WERI-Rb-1 (cell line): Measurements from ENCODE around the gene KSR1.
"Not testable (repeated sequence)": the region's sequence is repeated elsewhere in the genome, so short reads cannot be mapped to it uniquely, and the experiment has no call there.

Source experiments
- DNase-seq: peaks from one replicate; pipeline ENCODE4 v3.0.0-alpha.2; 2020
- H3K27ac ChIP-seq: fragments of 250-450 bp; sonication (Bioruptor Pico); 2 replicates; pipeline ENCODE4 v1.5.1; 2020; ENCODE audit warnings: mild to moderate bottlenecking, moderate library complexity
- H3K27me3 ChIP-seq: fragments of 250-450 bp; sonication (Bioruptor Pico); 2 replicates; pipeline ENCODE4 v1.5.1; 2021; ENCODE audit warnings: mild to moderate bottlenecking, low read depth, moderate library complexity; ENCODE audit not compliant: insufficient read depth, severe bottlenecking
- H3K36me3 ChIP-seq: fragments of 250-450 bp; sonication (Bioruptor Pico); 2 replicates; pipeline ENCODE4 v1.5.1; 2020; ENCODE audit warnings: mild to moderate bottlenecking, moderate library complexity
- H3K4me3 ChIP-seq: 2 replicates; pipeline ENCODE4 v1.5.1; 2011; ENCODE audit warnings: low read depth, mild to moderate bottlenecking, control low read depth, low read length
- H3K9me3 ChIP-seq: fragments of 250-450 bp; sonication (Bioruptor Pico); 2 replicates; pipeline ENCODE4 v1.5.1; 2021; ENCODE audit warnings: mild to moderate bottlenecking, moderate library complexity; ENCODE audit not compliant: severe bottlenecking
- TF ChIP-seq, protein P1 (sequence below): IDR thresholded peaks from 2 replicates; pipeline ENCODE4 v1.5.1; 2011; ENCODE audit warnings: low read depth, mild to moderate bottlenecking, control low read depth, inconsistent platforms, low read length

Gene KSR1

DNA sequence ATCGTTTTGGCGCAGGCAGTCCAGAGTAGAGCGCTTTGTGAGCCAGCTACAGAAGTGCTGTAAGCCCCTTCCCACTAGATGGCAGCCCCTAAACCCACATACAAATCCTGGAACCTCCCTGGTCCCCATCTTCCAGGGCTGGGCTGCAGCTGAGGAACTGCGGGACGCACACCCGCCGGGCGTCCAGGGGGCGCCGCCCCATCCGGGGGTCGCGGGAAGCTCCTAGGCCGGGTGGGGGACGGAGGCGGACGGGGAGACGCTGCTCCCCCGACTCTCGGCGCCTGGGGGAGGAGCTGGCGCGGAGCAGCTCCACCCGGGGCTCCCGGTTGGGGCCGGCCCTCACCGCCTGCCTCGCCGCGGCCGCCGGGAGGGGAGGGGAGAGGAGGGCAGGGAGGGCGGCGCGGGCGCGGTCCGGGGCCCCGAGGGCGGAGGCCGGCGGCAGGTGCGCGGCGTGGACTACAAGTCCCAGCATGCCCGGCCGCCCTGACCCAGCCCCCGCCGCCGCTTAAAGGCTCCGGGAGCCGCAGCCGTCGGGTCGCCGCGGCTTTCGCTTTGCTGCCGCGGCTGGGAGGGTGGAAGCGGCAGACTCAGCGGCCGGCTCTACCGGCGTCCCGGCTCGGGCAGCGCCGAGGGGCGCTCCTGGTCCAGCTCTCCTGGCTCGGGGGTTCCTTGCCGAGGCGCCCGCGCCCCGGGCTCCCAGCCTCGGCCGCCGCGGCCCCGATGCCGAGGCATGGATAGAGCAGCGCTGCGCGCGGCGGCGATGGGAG is at the start of gene KSR1:
KSR1 (plus strand) TSS at position 535 of the 767 bp plus-strand sequence; CDS start at position 731, 196 bp downstream.
- peaks cover 9% of the 10 kb centered on the region; the same call in 1 of the 2 replicates for H3K36me3 ChIP-seq
- H3K4me3 ChIP-seq: peak within 1 kb of the TSS; percentile 85
- TF ChIP-seq, protein P1, sequence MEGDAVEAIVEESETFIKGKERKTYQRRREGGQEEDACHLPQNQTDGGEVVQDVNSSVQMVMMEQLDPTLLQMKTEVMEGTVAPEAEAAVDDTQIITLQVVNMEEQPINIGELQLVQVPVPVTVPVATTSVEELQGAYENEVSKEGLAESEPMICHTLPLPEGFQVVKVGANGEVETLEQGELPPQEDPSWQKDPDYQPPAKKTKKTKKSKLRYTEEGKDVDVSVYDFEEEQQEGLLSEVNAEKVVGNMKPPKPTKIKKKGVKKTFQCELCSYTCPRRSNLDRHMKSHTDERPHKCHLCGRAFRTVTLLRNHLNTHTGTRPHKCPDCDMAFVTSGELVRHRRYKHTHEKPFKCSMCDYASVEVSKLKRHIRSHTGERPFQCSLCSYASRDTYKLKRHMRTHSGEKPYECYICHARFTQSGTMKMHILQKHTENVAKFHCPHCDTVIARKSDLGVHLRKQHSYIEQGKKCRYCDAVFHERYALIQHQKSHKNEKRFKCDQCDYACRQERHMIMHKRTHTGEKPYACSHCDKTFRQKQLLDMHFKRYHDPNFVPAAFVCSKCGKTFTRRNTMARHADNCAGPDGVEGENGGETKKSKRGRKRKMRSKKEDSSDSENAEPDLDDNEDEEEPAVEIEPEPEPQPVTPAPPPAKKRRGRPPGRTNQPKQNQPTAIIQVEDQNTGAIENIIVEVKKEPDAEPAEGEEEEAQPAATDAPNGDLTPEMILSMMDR: peak; percentile 76
- H3K27me3 ChIP-seq: no peaks in the 10 kb centered on the region
- H3K9me3 ChIP-seq: no peaks in the 10 kb centered on the region
- peak within 1 kb of the TSS; percentile 77 for H3K27ac ChIP-seq
- peak; percentile 91 for DNase-seq

DNA sequence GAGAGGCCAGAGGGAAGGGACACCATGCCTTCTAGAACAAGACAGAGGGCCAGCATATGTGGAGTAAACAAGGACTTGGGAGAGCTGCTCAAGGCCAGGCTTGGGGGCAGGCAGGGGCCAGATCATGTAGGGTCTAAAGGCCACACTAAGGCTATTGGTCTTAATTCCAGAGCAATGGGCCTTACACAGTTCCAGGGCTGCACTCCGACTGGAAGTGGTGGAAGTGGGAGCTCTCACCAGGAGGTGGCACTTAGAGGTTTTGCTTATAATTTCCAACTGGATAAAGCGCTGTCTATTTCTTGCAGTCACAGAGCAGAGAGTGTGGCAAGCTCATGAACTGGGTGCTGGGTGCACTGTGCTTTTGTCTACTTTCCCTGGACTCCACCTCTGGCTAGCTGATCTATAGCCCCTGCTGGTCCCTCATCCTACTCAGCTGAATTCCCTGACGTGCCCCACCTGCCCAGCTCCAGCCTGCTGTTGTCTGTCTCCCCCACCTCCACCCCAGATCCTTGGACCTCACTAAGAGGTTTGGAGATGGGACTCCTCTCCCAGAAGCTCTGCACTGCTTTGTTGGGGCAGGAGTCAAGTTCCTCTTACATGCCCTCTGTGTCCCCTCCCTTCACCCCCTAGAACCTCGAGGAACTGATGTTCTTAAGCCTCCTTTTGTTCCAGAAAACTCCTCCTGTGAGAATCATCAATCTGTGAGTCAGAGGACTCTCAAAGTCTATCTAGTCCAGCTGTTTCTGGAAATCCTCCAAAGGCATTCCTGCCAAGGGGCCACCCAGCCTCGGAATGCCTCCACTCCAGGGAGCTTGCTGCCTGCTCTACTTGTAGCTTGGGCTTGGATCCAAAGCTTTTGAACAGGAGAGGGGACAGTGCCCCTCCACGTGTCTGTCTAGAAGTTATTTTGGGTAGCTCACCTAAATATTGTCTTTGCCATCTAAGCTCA is 48.1 kb upstream of the KSR1 start:
- Histone ChIP-seq H3K27ac (no peak overlapping the region), H3K27me3 (no peaks in the 10 kb centered on the region), H3K9me3 (no peaks in the 10 kb centered on the region), H3K4me3 (no peak overlapping the region), H3K36me3 (no peaks in the 10 kb centered on the region)
- TF ChIP-seq, protein P1: no peak
- DNase-seq: no peak

DNA sequence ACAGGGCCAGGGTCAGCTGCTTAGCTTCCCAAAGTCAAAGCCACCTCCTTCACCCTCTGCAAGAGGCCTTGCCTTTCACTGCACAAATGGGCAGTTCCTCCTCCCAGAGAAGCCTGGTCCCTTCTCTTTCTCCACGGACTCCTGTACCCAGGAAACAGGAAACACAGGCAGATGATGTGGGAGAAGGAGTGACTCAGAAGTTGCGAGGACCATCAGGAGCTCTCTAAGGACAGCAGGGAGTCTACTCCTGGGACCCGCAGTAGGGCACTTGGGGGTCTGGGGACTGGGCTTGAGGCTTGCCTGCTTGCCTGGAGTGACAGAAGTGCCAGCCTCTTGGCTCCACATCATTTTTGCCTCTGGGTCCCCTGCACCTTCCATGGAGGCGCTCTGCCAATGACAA is 47.4 kb upstream of the KSR1 start:
- TF ChIP-seq, protein P1: no peak
- H3K27ac ChIP-seq: no peak overlapping the region
- H3K36me3 ChIP-seq: no peaks in the 10 kb centered on the region
- H3K9me3 ChIP-seq: no peaks in the 10 kb centered on the region
- no peaks in the 10 kb centered on the region for H3K27me3 ChIP-seq
- DNase-seq: no peak
- H3K4me3 ChIP-seq: no peak overlapping the region

DNA sequence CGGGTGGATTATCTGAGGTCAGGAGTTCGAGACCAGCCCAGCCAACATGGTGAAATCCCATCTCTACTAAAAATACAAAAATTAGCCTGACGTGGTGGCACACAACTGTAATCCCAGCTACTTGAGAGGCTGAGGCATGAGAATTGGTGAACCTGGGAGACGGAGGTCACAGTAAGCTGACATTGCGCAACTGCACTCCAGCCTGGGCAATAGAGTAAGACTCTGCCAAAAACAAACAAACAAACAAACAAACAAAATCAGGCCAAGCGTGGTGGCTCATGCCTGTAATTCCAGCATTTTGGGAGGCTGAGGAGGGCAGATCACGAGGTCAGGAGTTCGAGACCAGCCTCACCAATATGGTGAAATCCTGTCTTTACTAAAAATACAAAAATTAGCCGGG is 44.1 kb upstream of the KSR1 start:
- H3K27ac ChIP-seq, H3K27me3 ChIP-seq, H3K4me3 ChIP-seq, DNase-seq, H3K36me3 ChIP-seq, H3K9me3 ChIP-seq: not testable (repeated sequence)

DNA sequence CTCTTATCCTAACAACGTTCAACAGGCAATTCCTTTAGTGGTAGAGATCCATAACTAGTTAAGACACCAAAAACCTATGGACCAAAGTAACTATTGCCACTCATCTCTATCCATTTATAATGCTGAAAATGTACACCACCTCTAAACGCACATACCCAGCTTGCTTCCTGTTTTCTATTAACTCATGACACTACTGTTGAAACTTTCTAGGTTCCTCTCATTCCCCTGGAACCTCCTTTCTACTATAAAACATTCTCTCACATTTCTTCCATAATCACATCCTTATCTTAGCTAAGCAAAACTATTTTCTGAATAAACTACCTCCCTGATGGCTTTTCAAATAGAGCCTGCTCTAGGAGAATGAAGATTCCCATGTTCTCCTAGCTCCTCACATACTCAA is 42.9 kb upstream of the KSR1 start:
- TF ChIP-seq, protein P1: no peak
- no peaks in the 10 kb centered on the region for H3K36me3 ChIP-seq
- no peaks in the 10 kb centered on the region for H3K9me3 ChIP-seq
- H3K27me3 ChIP-seq: no peaks in the 10 kb centered on the region
- DNase-seq: no peak
- no peak overlapping the region for H3K4me3 ChIP-seq
- H3K27ac ChIP-seq: no peak overlapping the region

DNA sequence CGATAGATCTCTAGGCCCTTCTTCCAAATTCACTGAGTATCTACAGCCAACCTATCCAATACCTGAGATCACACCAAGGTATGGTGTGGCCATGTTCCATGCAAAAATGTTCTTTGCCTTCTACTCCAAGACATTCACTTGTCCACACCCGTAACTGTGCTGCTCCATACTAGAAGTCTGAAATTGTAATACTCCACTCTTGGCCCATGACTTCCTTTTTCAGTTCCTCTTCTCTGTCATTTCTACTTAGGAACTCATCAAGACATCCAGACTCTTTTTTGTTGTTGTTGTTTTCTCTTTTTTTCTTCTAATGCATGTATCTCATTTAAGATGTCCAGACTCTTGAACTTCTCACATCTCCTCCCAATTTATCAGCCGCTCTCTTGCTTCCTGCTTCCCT is 42.5 kb upstream of the KSR1 start:
- TF ChIP-seq, protein P1: no peak
- no peak for DNase-seq
- H3K9me3 ChIP-seq: no peaks in the 10 kb centered on the region
- H3K4me3 ChIP-seq: no peak overlapping the region
- H3K27me3 ChIP-seq: no peaks in the 10 kb centered on the region
- H3K27ac ChIP-seq: no peak overlapping the region
- no peaks in the 10 kb centered on the region for H3K36me3 ChIP-seq
